Pancreas (tissue), 10 donors: ENCODE results near the gene ATAD3A. TPM values are rescaled to one million over a fixed set of nuclear protein-coding genes. Genes with fewer than 3 reads are reported as not detected.
"Not testable (repeated sequence)": the region's sequence is repeated elsewhere in the genome, so short reads cannot be mapped to it uniquely, and the experiment has no call there.

Experiments used
- ATAC-seq, 4 donors: fragments of 200-7000 bp; cut with Tn5 transposase; one replicate each; pipeline versions ENCODE4 v1.8.0 to v1.9.1; 2020; ENCODE audit warnings: mild to moderate bottlenecking in 4 of 4, moderate library complexity in 4 of 4
- DNase-seq, 6 donors: peaks; one replicate each; pipeline ENCODE4 v3.0.0-alpha.2; 2020
- FAIRE-seq: peaks from 2 replicates; lab custom pipeline; 2012; peaks lifted over from hg19 to GRCh38; lab: Jason Lieb, UNC
- H3K27ac ChIP-seq, 4 donors: fragments of 200-600 bp; sonication (generic); 1 replicate in 3 of 4; 2 replicates in 1 of 4; pipeline versions ENCODE4 v1.5.0 to v1.8.0; 2020
- H3K27me3 ChIP-seq, 4 donors: fragments of 200-600 bp; one replicate each; pipeline ENCODE4 v1.8.0; 2021
- H3K36me3 ChIP-seq, 3 donors: fragments of 200-600 bp; sonication (generic) in 1 of 3; one replicate each; pipeline versions ENCODE4 v1.5.0 to v1.8.0; 2020 to 2021
- H3K4me1 ChIP-seq, 3 donors: fragments of 200-600 bp; one replicate each; pipeline ENCODE4 v1.8.0; 2021
- H3K4me3 ChIP-seq, 4 donors: fragments of 200-600 bp; sonication (generic) in 2 of 4; one replicate each; pipeline versions ENCODE4 v1.5.0 to v1.8.0; 2020 to 2021
- H3K9me3 ChIP-seq, 4 donors: fragments of 200-600 bp; one replicate each; pipeline ENCODE4 v1.8.0; 2021
- CTCF ChIP-seq, 4 donors: fragments of 200-600 bp; sonication (generic) in 3 of 4; IDR thresholded peaks; one replicate each; pipeline versions ENCODE4 v1.5.0 to v1.8.0; 2021; ENCODE audit warnings: antibody characterized with exemption in 4 of 4
- WGBS, 2 donors: extraction: QIAGEN DNeasy Blood & Tissue Kit; methylation state at CpG; one replicate each; pipeline ENCODE4 v1.1.7; 2013; 5-methylcytosine and 5-hydroxymethylcytosine counted together
- intact Hi-C, 3 donors: fragments of 100-400 bp; cut with DNase I; formaldehyde crosslinking; loops; one replicate each; pipeline versions ENCODE4 v1.11.1 to v1.14.2; 2022
- polyA plus RNA-seq, 2 donors: library from polyadenylated mRNA; stranded (reverse); fragments of 200-250 nt; gene quantifications; one replicate each; pipeline ENCODE4 v1.2.3, GENCODE V29; 2013
- total RNA-seq, 6 donors: library from RNA; stranded (reverse); fragmentation: NEBNext Ultra II Directional in 4 of 6; extraction: Animal tissue kit (Norgen Biotek cat#: 25700) in 4 of 6; gene quantifications; one replicate each; pipeline versions ENCODE4 v1.2.1 to v1.2.4, GENCODE V29; 2021 to 2023
- donor health status: healthy with polysubstance abuse.
- donor health status: DM: no; HTN: no; CAD: no; lungs with moderate emphysema.
- donor health status: DM: no; HTN: no; CAD: no.
- donor health status: control.
- donor health status: control.
- donor health status: Bipolar disorder and iron deficiency.
- donor health status: DM: yes; HTN: yes; CAD: no.
- donor health status: DM: no; HTN: no; CAD: no.
- donor health status: DM: no; HTN: no; CAD: no.
- donor health status: DM: yes; HTN: yes; CAD: no.

The ATAD3A gene
- 10 to 100 TPM in 5 of 6 donors, 1 to 10 TPM in 1; 8.0 to 18.0 (median 14.8) TPM for total RNA-seq
- polyA plus RNA-seq: 10 to 100 TPM; 22.5 to 33.8 TPM

- FAIRE-seq (no peak), ATAC-seq (peak; percentile 97 to 99 (median 97)), DNase-seq (peak; percentile 97 to 100 (median 98))
- intact Hi-C loops: no loop called here
- H3K4me3 ChIP-seq: peak within 1 kb of the TSS; percentile 60 to 93 (median 79)
- no peak for TF ChIP-seq CTCF (IDR thresholded peaks at IDR 0.05)
- no peaks in the 10 kb centered on the region for H3K27me3 ChIP-seq
- H3K36me3 ChIP-seq: no peaks in the 10 kb centered on the region
- H3K27ac ChIP-seq: peak within 1 kb of the TSS; percentile 74 to 90 (median 86)
- WGBS, 2 donors: 0 to 1% methylated on average over 55 to 99 of the region's 99 CpGs
- H3K9me3 ChIP-seq: no peaks in the 10 kb centered on the region
- H3K4me1 ChIP-seq: peaks cover 3 to 5% (median 4%) of the 10 kb centered on the region in 3 donors
These were observed at the start of gene ATAD3A for GRCh38 chr1:1511533-1512285. Gene ATAD3A (plus strand): TSS chr1:1512162. CDS start chr1:1512269, 107 bp downstream.

- Histone ChIP-seq H3K4me3 (peak overlapping the region; percentile 5 to 40 (median 12)), H3K4me1 (no peaks in the 10 kb centered on the region), H3K27me3 (no peaks in the 10 kb centered on the region), H3K36me3 (no peaks in the 10 kb centered on the region), H3K27ac (peak overlapping the region in 3 of 4 donors; percentile 36 to 58 (median 39)), H3K9me3 (no peaks in the 10 kb centered on the region)
- DNase-seq (peak; percentile 65 to 85 (median 72)), ATAC-seq (peak; percentile 88 to 96 (median 94)), FAIRE-seq (no peak)
- TF ChIP-seq CTCF (IDR thresholded peaks at IDR 0.05): no peak
- intact Hi-C loops: no loop called here
- 37 to 41% methylated on average over 26 of the region's 26 CpGs for WGBS, 2 donors
These were observed 49.5 kb upstream of the ATAD3A start for GRCh38 chr1:1462318-1462966.

GRCh38 chr1:1463312-1463711 is 48.6 kb upstream of the ATAD3A start:
- TF ChIP-seq CTCF (IDR thresholded peaks at IDR 0.05): no peak
- H3K9me3 ChIP-seq: no peaks in the 10 kb centered on the region
- ATAC-seq: no peak
- peak overlapping the region in 1 of 4 donors; percentile 40 for H3K4me3 ChIP-seq
- 86 to 96% methylated on average over 7 of the region's 7 CpGs for WGBS, 2 donors
- no peaks in the 10 kb centered on the region for H3K4me1 ChIP-seq
- H3K36me3 ChIP-seq: no peaks in the 10 kb centered on the region
- H3K27ac ChIP-seq: no peak overlapping the region
- no peaks in the 10 kb centered on the region for H3K27me3 ChIP-seq
- no peak for FAIRE-seq
- intact Hi-C loops: no loop called here
- DNase-seq: no peak

- H3K9me3 ChIP-seq, ATAC-seq, FAIRE-seq, DNase-seq, intact Hi-C loops, H3K36me3 ChIP-seq, H3K27ac ChIP-seq, H3K4me3 ChIP-seq, H3K27me3 ChIP-seq: not testable (repeated sequence)
- H3K4me1 ChIP-seq: peaks cover 0 to 16% (median 0%) of the 10 kb centered on the region in 3 donors
- WGBS, 2 donors: 86 to 87% methylated on average over 31 to 38 of the region's 44 CpGs
These were observed 43.6 kb upstream of the ATAD3A start for GRCh38 chr1:1468196-1468985.
